ENCODE data around the gene KIF18A. TPM values are rescaled to one million over a fixed set of nuclear protein-coding genes. Genes with fewer than 3 reads are reported as not detected.

Gene KIF18A
- polyA plus RNA-seq, 1 donor from 2014 or later = 0.83 TPM

DNA sequence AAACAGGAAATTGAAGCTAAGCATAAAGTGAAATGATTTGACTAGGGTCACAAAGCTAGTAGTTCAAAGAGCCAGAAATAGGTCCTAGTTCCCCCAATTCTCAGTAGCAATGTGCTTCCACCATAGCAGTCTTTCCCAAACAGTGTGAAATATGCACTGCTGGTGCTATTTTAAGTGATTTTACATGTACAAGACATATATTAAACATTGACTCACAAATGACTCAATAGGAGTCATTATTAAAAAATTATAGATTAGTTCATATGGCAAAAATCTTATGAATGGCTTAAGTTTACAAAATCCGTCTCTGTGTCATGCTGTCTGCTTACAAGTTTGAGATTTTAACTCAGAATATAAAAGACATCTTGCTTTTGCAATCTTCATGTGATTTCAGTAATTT lies 21.4 kb downstream of the KIF18A start:
- no peak overlapping the region for H2AFZ ChIP-seq (ENCODE audit: low read depth, low read length)
- H3F3A ChIP-seq (ENCODE audit: insufficient read depth, low read length, poor library complexity, severe bottlenecking) = no peaks in the 10 kb centered on the region
- H3K9me3 ChIP-seq (ENCODE audit: low read length) = no peaks in the 10 kb centered on the region
- no peak overlapping the region for H3K4me2 ChIP-seq (ENCODE audit: low read length)
- H3K4me3 ChIP-seq (ENCODE audit: low read length) = no peak overlapping the region
- TF ChIP-seq TAF1 (IDR thresholded peaks at IDR 0.05; ENCODE audit: low read depth) (no peak), POLR2AphosphoS5 (IDR thresholded peaks at IDR 0.05) (no peak), EZH2 (IDR thresholded peaks at IDR 0.05; ENCODE audit: borderline replicate concordance, insufficient read depth, low read length, poor library complexity, severe bottlenecking) (no peak), RAD21 (conservative IDR thresholded peaks at IDR 0.05) (no peak), MXI1 (conservative IDR thresholded peaks at IDR 0.05; ENCODE audit: poor library complexity, severe bottlenecking) (no peak), SMC3 (conservative IDR thresholded peaks at IDR 0.05; ENCODE audit: poor library complexity) (no peak), EP300 (conservative IDR thresholded peaks at IDR 0.05; ENCODE audit: poor library complexity, severe bottlenecking) (no peak)
- TF ChIP-seq, protein P1, sequence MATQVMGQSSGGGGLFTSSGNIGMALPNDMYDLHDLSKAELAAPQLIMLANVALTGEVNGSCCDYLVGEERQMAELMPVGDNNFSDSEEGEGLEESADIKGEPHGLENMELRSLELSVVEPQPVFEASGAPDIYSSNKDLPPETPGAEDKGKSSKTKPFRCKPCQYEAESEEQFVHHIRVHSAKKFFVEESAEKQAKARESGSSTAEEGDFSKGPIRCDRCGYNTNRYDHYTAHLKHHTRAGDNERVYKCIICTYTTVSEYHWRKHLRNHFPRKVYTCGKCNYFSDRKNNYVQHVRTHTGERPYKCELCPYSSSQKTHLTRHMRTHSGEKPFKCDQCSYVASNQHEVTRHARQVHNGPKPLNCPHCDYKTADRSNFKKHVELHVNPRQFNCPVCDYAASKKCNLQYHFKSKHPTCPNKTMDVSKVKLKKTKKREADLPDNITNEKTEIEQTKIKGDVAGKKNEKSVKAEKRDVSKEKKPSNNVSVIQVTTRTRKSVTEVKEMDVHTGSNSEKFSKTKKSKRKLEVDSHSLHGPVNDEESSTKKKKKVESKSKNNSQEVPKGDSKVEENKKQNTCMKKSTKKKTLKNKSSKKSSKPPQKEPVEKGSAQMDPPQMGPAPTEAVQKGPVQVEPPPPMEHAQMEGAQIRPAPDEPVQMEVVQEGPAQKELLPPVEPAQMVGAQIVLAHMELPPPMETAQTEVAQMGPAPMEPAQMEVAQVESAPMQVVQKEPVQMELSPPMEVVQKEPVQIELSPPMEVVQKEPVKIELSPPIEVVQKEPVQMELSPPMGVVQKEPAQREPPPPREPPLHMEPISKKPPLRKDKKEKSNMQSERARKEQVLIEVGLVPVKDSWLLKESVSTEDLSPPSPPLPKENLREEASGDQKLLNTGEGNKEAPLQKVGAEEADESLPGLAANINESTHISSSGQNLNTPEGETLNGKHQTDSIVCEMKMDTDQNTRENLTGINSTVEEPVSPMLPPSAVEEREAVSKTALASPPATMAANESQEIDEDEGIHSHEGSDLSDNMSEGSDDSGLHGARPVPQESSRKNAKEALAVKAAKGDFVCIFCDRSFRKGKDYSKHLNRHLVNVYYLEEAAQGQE (IDR thresholded peaks at IDR 0.05; ENCODE audit: borderline replicate concordance) = no peak
- TF ChIP-seq, protein P2, sequence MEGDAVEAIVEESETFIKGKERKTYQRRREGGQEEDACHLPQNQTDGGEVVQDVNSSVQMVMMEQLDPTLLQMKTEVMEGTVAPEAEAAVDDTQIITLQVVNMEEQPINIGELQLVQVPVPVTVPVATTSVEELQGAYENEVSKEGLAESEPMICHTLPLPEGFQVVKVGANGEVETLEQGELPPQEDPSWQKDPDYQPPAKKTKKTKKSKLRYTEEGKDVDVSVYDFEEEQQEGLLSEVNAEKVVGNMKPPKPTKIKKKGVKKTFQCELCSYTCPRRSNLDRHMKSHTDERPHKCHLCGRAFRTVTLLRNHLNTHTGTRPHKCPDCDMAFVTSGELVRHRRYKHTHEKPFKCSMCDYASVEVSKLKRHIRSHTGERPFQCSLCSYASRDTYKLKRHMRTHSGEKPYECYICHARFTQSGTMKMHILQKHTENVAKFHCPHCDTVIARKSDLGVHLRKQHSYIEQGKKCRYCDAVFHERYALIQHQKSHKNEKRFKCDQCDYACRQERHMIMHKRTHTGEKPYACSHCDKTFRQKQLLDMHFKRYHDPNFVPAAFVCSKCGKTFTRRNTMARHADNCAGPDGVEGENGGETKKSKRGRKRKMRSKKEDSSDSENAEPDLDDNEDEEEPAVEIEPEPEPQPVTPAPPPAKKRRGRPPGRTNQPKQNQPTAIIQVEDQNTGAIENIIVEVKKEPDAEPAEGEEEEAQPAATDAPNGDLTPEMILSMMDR (IDR thresholded peaks at IDR 0.05; ENCODE audit: poor library complexity, severe bottlenecking) = no peak
- no peak overlapping the region for H3K9ac ChIP-seq (ENCODE audit: low read length)
- H3K27me3 ChIP-seq (ENCODE audit: insufficient read depth, low read depth, low read length) = no peaks in the 10 kb centered on the region
- no peaks in the 10 kb centered on the region for H3K79me2 ChIP-seq (replicated peaks; ENCODE audit: insufficient read depth, low read length)
- H3K36me3 ChIP-seq (ENCODE audit: insufficient read depth, low read length) = no peaks in the 10 kb centered on the region
- no peak overlapping the region for H3K27ac ChIP-seq (ENCODE audit: low read length)
- no peaks in the 10 kb centered on the region for H4K20me1 ChIP-seq (ENCODE audit: insufficient read depth)
- no peaks in the 10 kb centered on the region for H3K9me2 ChIP-seq (ENCODE audit: insufficient read depth, low read length)

DNA sequence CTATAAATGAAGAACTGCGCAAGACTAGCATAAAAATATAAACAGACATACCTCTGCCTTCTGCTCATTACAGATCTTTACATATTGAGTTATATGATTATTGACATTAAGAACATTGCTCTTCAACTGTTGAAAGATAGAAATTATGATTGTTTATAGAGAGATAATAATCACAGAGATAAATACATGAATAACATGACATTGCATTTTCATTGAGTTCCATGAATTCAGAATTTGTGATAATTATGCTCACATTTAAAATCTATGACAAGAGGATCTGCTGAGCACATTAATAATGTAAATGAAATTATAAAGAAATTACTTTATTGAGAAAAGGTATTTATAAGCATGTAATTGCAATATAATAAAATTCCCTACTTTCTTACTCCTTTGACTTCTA lies 24.8 kb downstream of the KIF18A start:
- Histone ChIP-seq H4K20me1 (ENCODE audit: insufficient read depth) (no peaks in the 10 kb centered on the region), H3K9ac (ENCODE audit: low read length) (no peak overlapping the region)

More for the DNA sequence above, 24.8 kb downstream of the KIF18A start:
- no peak overlapping the region for H2AFZ ChIP-seq (ENCODE audit: low read depth, low read length)
- H3K9me3 ChIP-seq (ENCODE audit: low read length) = no peaks in the 10 kb centered on the region
- H3K79me2 ChIP-seq (replicated peaks; ENCODE audit: insufficient read depth, low read length) = no peaks in the 10 kb centered on the region
- H3K4me2 ChIP-seq (ENCODE audit: low read length) = no peak overlapping the region
- no peak for TF ChIP-seq TAF1 (IDR thresholded peaks at IDR 0.05; ENCODE audit: low read depth)
- no peak for TF ChIP-seq POLR2AphosphoS5 (IDR thresholded peaks at IDR 0.05)
- no peak for TF ChIP-seq SMC3 (conservative IDR thresholded peaks at IDR 0.05; ENCODE audit: poor library complexity)
- TF ChIP-seq, protein P2 (IDR thresholded peaks at IDR 0.05; ENCODE audit: poor library complexity, severe bottlenecking) = no peak
- TF ChIP-seq EZH2 (IDR thresholded peaks at IDR 0.05; ENCODE audit: borderline replicate concordance, insufficient read depth, low read length, poor library complexity, severe bottlenecking) = no peak
- no peak for TF ChIP-seq EP300 (conservative IDR thresholded peaks at IDR 0.05; ENCODE audit: poor library complexity, severe bottlenecking)
- TF ChIP-seq RAD21 (conservative IDR thresholded peaks at IDR 0.05) = no peak
- TF ChIP-seq, protein P1 (IDR thresholded peaks at IDR 0.05; ENCODE audit: borderline replicate concordance) = no peak
- no peaks in the 10 kb centered on the region for H3K36me3 ChIP-seq (ENCODE audit: insufficient read depth, low read length)
- H3K9me2 ChIP-seq (ENCODE audit: insufficient read depth, low read length) = no peaks in the 10 kb centered on the region
- no peak overlapping the region for H3K27ac ChIP-seq (ENCODE audit: low read length)
- no peaks in the 10 kb centered on the region for H3K27me3 ChIP-seq (ENCODE audit: insufficient read depth, low read depth, low read length)
- H3F3A ChIP-seq (ENCODE audit: insufficient read depth, low read length, poor library complexity, severe bottlenecking) = no peaks in the 10 kb centered on the region
- H3K4me3 ChIP-seq (ENCODE audit: low read length) = no peak overlapping the region
